ENCODE data around the gene CHST11.

GRCh38 chr12:104672501-104673265, 215.9 kb downstream of the CHST11 start:
- TF ChIP-seq POLR2A (IDR thresholded peaks at IDR 0.05; ENCODE audit: low read depth, low read length), result no peak
- no peak for TF ChIP-seq CTCF (conservative IDR thresholded peaks at IDR 0.05; ENCODE audit: low read depth, low read length)
- TF ChIP-seq RCOR1 (IDR thresholded peaks at IDR 0.05; ENCODE audit: insufficient replicate concordance, low read length), result no peak
- TF ChIP-seq RAD21 (IDR thresholded peaks at IDR 0.05; ENCODE audit: low read length), result no peak
- no peak for TF ChIP-seq BHLHE40 (IDR thresholded peaks at IDR 0.05; ENCODE audit: low read depth, low read length)
- no peak for TF ChIP-seq MXI1 (IDR thresholded peaks at IDR 0.05; ENCODE audit: borderline replicate concordance, low read depth, low read length)
